Smooth muscle cell (in vitro differentiated cells): ENCODE results near the gene DYNC1I1. TPM values are rescaled to one million over a fixed set of nuclear protein-coding genes. Genes with fewer than 3 reads are reported as not detected.

Experiments used
- DNase-seq: peaks from one replicate; lab custom pipeline; 2025; ENCODE audit not compliant: unreplicated experiment; lab: John Stamatoyannopoulos, UW
- H2AFZ ChIP-seq: fragments of 200-600 bp; sonication (generic); 2 replicates; pipeline ENCODE4 v1.6.0; 2016; ENCODE audit warnings: antibody characterized with exemption, low read depth, mild to moderate bottlenecking
- H3F3A ChIP-seq: fragments of 200-600 bp; sonication (generic); 2 replicates; pipeline ENCODE4 v1.6.0; 2017; ENCODE audit warnings: antibody characterized with exemption, low read depth
- H3K27ac ChIP-seq: fragments of 200-600 bp; sonication (generic); 2 replicates; pipeline ENCODE4 v1.5.1; 2016; ENCODE audit warnings: low read depth, mild to moderate bottlenecking
- H3K27me3 ChIP-seq: fragments of 200-600 bp; sonication (generic); 2 replicates; pipeline ENCODE4 v1.6.1; 2016; ENCODE audit warnings: low read depth, mild to moderate bottlenecking
- H3K36me3 ChIP-seq: fragments of 200-600 bp; sonication (generic); 2 replicates; pipeline ENCODE4 v1.5.1; 2016; ENCODE audit warnings: low read depth
- H3K4me1 ChIP-seq: fragments of 200-600 bp; sonication (generic); 2 replicates; pipeline ENCODE4 v1.5.1; 2016; ENCODE audit warnings: low read depth
- H3K4me2 ChIP-seq: fragments of 200-600 bp; sonication (generic); 2 replicates; pipeline ENCODE4 v1.6.0; 2016; ENCODE audit warnings: mild to moderate bottlenecking
- H3K4me3 ChIP-seq: fragments of 200-600 bp; sonication (generic); 2 replicates; pipeline ENCODE4 v1.5.1; 2016; ENCODE audit warnings: mild to moderate bottlenecking
- H3K79me2 ChIP-seq: fragments of 200-600 bp; sonication (generic); 2 replicates; pipeline ENCODE4 v1.6.0; 2016; ENCODE audit warnings: low read depth, mild to moderate bottlenecking
- H3K9ac ChIP-seq: fragments of 200-600 bp; sonication (generic); 2 replicates; pipeline ENCODE4 v1.6.0; 2016; ENCODE audit warnings: low read depth
- H3K9me3 ChIP-seq: fragments of 200-600 bp; sonication (generic); replicated peaks from 2 replicates; pipeline ENCODE4 v1.5.1; 2016; ENCODE audit warnings: low read depth
- H4K20me1 ChIP-seq: fragments of 200-600 bp; sonication (generic); 2 replicates; pipeline ENCODE4 v1.6.0; 2016; ENCODE audit warnings: low read depth
- WGBS: methylation state at CpG from one replicate; pipeline ENCODE4 v1.1.7; 2016; ENCODE audit warnings: low lambda C conversion rate; 5-methylcytosine and 5-hydroxymethylcytosine counted together
- polyA plus RNA-seq: library from polyadenylated mRNA; unstranded; fragments of >200 nt; fragmentation: Nextera tagmentation; extraction: Ambion mirVana; gene quantifications from 2 replicates; pipeline ENCODE4 v1.2.1, GENCODE V29; 2016
- total RNA-seq: library from RNA; depleted of rRNA; stranded (reverse); fragments of >200 nt; gene quantifications from 2 replicates; pipeline ENCODE4 v1.2.3, GENCODE V29; 2014
- TF ChIP-seq, protein P1 (sequence below): fragments of 200-600 bp; sonication (generic); IDR thresholded peaks from 2 replicates; pipeline ENCODE4 v1.5.1; 2017; ENCODE audit warnings: borderline replicate concordance, mild to moderate bottlenecking, antibody characterized with exemption; ENCODE audit not compliant: insufficient read depth, poor library complexity, severe bottlenecking

The DYNC1I1 gene
- total and polyA plus RNA-seq, 2 experiments from 2014 or later: 1.1 to 2.4 TPM

- H3K4me2 ChIP-seq: no peak overlapping the region
- no peak overlapping the region for H2AFZ ChIP-seq
- H3K79me2 ChIP-seq: no peaks in the 10 kb centered on the region
- DNase-seq: no peak
- H3K27ac ChIP-seq: no peak overlapping the region
- no peaks in the 10 kb centered on the region for H3K36me3 ChIP-seq
- H3K27me3 ChIP-seq: no peaks in the 10 kb centered on the region
- no peak overlapping the region for H3K4me3 ChIP-seq
- peaks cover 6% of the 10 kb centered on the region for H3K4me1 ChIP-seq
- TF ChIP-seq, protein P1, sequence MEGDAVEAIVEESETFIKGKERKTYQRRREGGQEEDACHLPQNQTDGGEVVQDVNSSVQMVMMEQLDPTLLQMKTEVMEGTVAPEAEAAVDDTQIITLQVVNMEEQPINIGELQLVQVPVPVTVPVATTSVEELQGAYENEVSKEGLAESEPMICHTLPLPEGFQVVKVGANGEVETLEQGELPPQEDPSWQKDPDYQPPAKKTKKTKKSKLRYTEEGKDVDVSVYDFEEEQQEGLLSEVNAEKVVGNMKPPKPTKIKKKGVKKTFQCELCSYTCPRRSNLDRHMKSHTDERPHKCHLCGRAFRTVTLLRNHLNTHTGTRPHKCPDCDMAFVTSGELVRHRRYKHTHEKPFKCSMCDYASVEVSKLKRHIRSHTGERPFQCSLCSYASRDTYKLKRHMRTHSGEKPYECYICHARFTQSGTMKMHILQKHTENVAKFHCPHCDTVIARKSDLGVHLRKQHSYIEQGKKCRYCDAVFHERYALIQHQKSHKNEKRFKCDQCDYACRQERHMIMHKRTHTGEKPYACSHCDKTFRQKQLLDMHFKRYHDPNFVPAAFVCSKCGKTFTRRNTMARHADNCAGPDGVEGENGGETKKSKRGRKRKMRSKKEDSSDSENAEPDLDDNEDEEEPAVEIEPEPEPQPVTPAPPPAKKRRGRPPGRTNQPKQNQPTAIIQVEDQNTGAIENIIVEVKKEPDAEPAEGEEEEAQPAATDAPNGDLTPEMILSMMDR: no peak
- no peaks in the 10 kb centered on the region for H4K20me1 ChIP-seq
- H3F3A ChIP-seq: no peaks in the 10 kb centered on the region
- H3K9me3 ChIP-seq: no peaks in the 10 kb centered on the region
- H3K9ac ChIP-seq: no peak overlapping the region
Observed at GRCh38 chr7:95845007-95845406, 72.7 kb downstream of the DYNC1I1 start.

- no peak overlapping the region for H3K9ac ChIP-seq
- H4K20me1 ChIP-seq: no peaks in the 10 kb centered on the region
- no peaks in the 10 kb centered on the region for H3K79me2 ChIP-seq
- H3K36me3 ChIP-seq: no peaks in the 10 kb centered on the region
- no peaks in the 10 kb centered on the region for H3F3A ChIP-seq
- no peak overlapping the region for H3K4me3 ChIP-seq
- no peak overlapping the region for H2AFZ ChIP-seq
- 53% methylated on average over 4 of the region's 4 CpGs for WGBS
- H3K4me1 ChIP-seq: no peaks in the 10 kb centered on the region
- DNase-seq: no peak
- TF ChIP-seq, protein P1: no peak
- no peaks in the 10 kb centered on the region for H3K27me3 ChIP-seq
- no peak overlapping the region for H3K27ac ChIP-seq
- H3K9me3 ChIP-seq: no peaks in the 10 kb centered on the region
- H3K4me2 ChIP-seq: no peak overlapping the region
Observed at GRCh38 chr7:95847061-95847460, 74.7 kb downstream of the DYNC1I1 start.

DNA sequence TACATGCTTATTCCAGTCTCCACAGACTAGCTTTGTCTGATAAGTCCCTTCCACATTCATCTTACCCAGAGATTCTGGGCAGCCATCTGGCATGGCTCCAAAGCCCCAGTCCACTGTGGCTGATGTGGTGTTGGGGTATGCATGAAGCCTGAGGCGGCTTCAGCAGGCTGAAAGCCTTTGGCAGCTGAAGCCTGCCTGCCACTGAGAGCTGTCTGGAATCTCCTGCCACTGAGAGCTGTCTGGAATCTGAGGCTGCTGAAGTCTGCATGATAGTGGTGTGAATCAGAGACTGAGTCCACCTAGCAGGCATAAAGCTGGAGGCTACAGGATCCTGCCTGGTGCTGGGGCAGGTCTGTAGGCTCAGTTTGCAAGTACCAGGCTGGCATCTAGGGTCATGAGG lies 87.1 kb downstream of the DYNC1I1 start:
- DNase-seq: peak; percentile 3
- 6% methylated on average over 1 of the region's 1 CpG for WGBS
- H3K4me2 ChIP-seq: peak overlapping the region; percentile 53
- H3K4me3 ChIP-seq: no peak overlapping the region
- H3K79me2 ChIP-seq: no peaks in the 10 kb centered on the region
- TF ChIP-seq, protein P1: no peak
- peaks cover 4% of the 10 kb centered on the region for H3K4me1 ChIP-seq
- no peaks in the 10 kb centered on the region for H3K27me3 ChIP-seq
- no peak overlapping the region for H3K9ac ChIP-seq
- no peaks in the 10 kb centered on the region for H3K36me3 ChIP-seq
- peaks cover 3% of the 10 kb centered on the region for H3F3A ChIP-seq
- no peaks in the 10 kb centered on the region for H4K20me1 ChIP-seq
- peak overlapping the region; percentile 73 for H3K27ac ChIP-seq
- H3K9me3 ChIP-seq: no peaks in the 10 kb centered on the region
- no peak overlapping the region for H2AFZ ChIP-seq

GRCh38 chr7:95861041-95861440 lies 88.7 kb downstream of the DYNC1I1 start:
- H2AFZ ChIP-seq: no peak overlapping the region
- H3K79me2 ChIP-seq: no peaks in the 10 kb centered on the region
- H3K4me1 ChIP-seq: peaks cover 4% of the 10 kb centered on the region
- no peaks in the 10 kb centered on the region for H3K36me3 ChIP-seq
- no peak overlapping the region for H3K4me3 ChIP-seq
- H3K27ac ChIP-seq: peak overlapping the region; percentile 59
- 19% methylated on average over 2 of the region's 2 CpGs for WGBS
- H3F3A ChIP-seq: peaks cover 3% of the 10 kb centered on the region
- TF ChIP-seq, protein P1: no peak
- no peak for DNase-seq
- H3K9ac ChIP-seq: no peak overlapping the region
- peak overlapping the region; percentile 53 for H3K4me2 ChIP-seq
- H3K9me3 ChIP-seq: no peaks in the 10 kb centered on the region
- no peaks in the 10 kb centered on the region for H3K27me3 ChIP-seq
- H4K20me1 ChIP-seq: no peaks in the 10 kb centered on the region
